Measurements from ENCODE around the gene ARHGAP15. TPM values are rescaled to one million over a fixed set of nuclear protein-coding genes. Genes with fewer than 3 reads are reported as not detected.

Gene ARHGAP15
- total and polyA plus RNA-seq, 9 donors = 1.5 to 10.0 (median 2.6) TPM

DNA sequence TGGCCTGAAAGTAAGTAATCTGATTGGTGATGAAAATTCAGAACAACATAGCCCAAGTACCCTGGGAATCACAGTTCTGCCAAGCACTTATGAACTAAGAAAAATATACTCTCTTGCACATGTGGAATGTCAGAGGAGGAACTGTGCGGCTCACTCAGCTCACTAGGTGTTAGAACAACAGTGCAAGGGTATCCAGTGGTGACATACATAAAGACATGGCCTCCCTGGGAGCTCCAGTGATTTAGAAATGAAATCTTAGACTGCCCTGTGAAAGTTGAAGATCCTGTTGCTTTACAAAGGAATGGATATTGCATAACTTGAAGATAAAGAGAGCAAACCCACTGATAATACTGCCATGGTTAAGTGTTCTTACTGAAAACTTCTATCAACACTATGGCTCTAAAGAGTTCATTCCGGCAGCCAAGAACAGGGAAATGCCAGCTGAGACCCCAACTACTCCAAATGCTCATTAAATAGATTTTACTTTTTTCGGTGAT, 246.2 kb downstream of the ARHGAP15 start:
- Histone ChIP-seq H3K36me3 (no peaks in the 10 kb centered on the region), H3K4me1 (ENCODE audit: insufficient read depth) (no peaks in the 10 kb centered on the region), H3K27ac (no peak overlapping the region), H3K4me3 (no peak overlapping the region), H3K27me3 (no peaks in the 10 kb centered on the region), H3K9me3 (no peaks in the 10 kb centered on the region)
- 78 to 79% (median 78%) methylated on average over 3 of the region's 3 CpGs for WGBS, 3 donors
- no peak for TF ChIP-seq POLR2A (IDR thresholded peaks at IDR 0.05)
- TF ChIP-seq, protein P1, sequence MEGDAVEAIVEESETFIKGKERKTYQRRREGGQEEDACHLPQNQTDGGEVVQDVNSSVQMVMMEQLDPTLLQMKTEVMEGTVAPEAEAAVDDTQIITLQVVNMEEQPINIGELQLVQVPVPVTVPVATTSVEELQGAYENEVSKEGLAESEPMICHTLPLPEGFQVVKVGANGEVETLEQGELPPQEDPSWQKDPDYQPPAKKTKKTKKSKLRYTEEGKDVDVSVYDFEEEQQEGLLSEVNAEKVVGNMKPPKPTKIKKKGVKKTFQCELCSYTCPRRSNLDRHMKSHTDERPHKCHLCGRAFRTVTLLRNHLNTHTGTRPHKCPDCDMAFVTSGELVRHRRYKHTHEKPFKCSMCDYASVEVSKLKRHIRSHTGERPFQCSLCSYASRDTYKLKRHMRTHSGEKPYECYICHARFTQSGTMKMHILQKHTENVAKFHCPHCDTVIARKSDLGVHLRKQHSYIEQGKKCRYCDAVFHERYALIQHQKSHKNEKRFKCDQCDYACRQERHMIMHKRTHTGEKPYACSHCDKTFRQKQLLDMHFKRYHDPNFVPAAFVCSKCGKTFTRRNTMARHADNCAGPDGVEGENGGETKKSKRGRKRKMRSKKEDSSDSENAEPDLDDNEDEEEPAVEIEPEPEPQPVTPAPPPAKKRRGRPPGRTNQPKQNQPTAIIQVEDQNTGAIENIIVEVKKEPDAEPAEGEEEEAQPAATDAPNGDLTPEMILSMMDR (IDR thresholded peaks at IDR 0.05) = no peak
- no peak for TF ChIP-seq EP300 (IDR thresholded peaks at IDR 0.05)
- no peak for DNase-seq
- intact Hi-C loops (cut with DNase I) = no loop called here

- WGBS, 3 donors = 94 to 99% (median 97%) methylated on average over 2 of the region's 2 CpGs
- H3K4me3 ChIP-seq = no peak overlapping the region
- no peak for DNase-seq
- TF ChIP-seq, protein P1 (IDR thresholded peaks at IDR 0.05) = no peak
- TF ChIP-seq POLR2A (IDR thresholded peaks at IDR 0.05) = no peak
- TF ChIP-seq EP300 (IDR thresholded peaks at IDR 0.05) = no peak
- no peaks in the 10 kb centered on the region for H3K9me3 ChIP-seq
- H3K36me3 ChIP-seq = no peaks in the 10 kb centered on the region
- no peaks in the 10 kb centered on the region for H3K4me1 ChIP-seq (ENCODE audit: insufficient read depth)
- H3K27me3 ChIP-seq = no peaks in the 10 kb centered on the region
- intact Hi-C loops (cut with DNase I) = no loop called here
- H3K27ac ChIP-seq = no peak overlapping the region
Measured at GRCh38 chr2:143378996-143379395, 249.8 kb downstream of the ARHGAP15 start.

GRCh38 chr2:143379955-143380354, 250.7 kb downstream of the ARHGAP15 start:
- TF ChIP-seq EP300 (IDR thresholded peaks at IDR 0.05) (no peak), POLR2A (IDR thresholded peaks at IDR 0.05) (no peak)
- TF ChIP-seq, protein P1 (IDR thresholded peaks at IDR 0.05) = no peak
- WGBS, 3 donors = 81 to 86% (median 82%) methylated on average over 1 of the region's 1 CpG
- Histone ChIP-seq H3K36me3 (no peaks in the 10 kb centered on the region), H3K4me3 (no peak overlapping the region), H3K27me3 (no peaks in the 10 kb centered on the region), H3K4me1 (ENCODE audit: insufficient read depth) (no peaks in the 10 kb centered on the region), H3K9me3 (no peaks in the 10 kb centered on the region), H3K27ac (no peak overlapping the region)
- intact Hi-C loops (cut with DNase I) = no loop called here
- DNase-seq = no peak

- intact Hi-C loops (cut with DNase I) = no loop called here
- TF ChIP-seq POLR2A (IDR thresholded peaks at IDR 0.05) = no peak
- TF ChIP-seq, protein P1 (IDR thresholded peaks at IDR 0.05) = no peak
- Histone ChIP-seq H3K4me1 (ENCODE audit: insufficient read depth) (no peaks in the 10 kb centered on the region), H3K4me3 (no peak overlapping the region), H3K9me3 (no peaks in the 10 kb centered on the region), H3K27me3 (no peaks in the 10 kb centered on the region), H3K36me3 (no peaks in the 10 kb centered on the region), H3K27ac (no peak overlapping the region)
- WGBS, 3 donors = 87 to 88% (median 88%) methylated on average over 8 of the region's 8 CpGs
- DNase-seq = no peak
Measured at GRCh38 chr2:143382573-143382972, 253.4 kb downstream of the ARHGAP15 start.
